ENCODE measurements around the gene TMEM204. TPM values are rescaled to one million over a fixed set of nuclear protein-coding genes. Genes with fewer than 3 reads are reported as not detected.
"Not testable (repeated sequence)": the region's sequence is repeated elsewhere in the genome, so short reads cannot be mapped to it uniquely, and the experiment has no call there.

TMEM204 gene
- total RNA-seq, 4 donors from 2014 or later: 13.7 to 26.0 (median 26.0) TPM

GRCh38 chr16:1583180-1583579 lies 49.7 kb downstream of the TMEM204 start:
- 82 to 83% methylated on average over 15 of the region's 15 CpGs for WGBS, 2 donors
- no peak for DNase-seq (ENCODE audit: low spot score in 2 of 2)
- no peak overlapping the region for H3K4me3 ChIP-seq (ENCODE audit: low read depth, poor library complexity, severe bottlenecking)
- intact Hi-C loops (cut with DNase I; ENCODE audit: low total_unique reads): no loop called here
- no peak for TF ChIP-seq CTCF (IDR thresholded peaks at IDR 0.05)
- TF ChIP-seq POLR2A (IDR thresholded peaks at IDR 0.05): no peak

- intact Hi-C loops (cut with DNase I; ENCODE audit: low total_unique reads): no loop called here
- no peak overlapping the region for H3K4me3 ChIP-seq (ENCODE audit: low read depth, poor library complexity, severe bottlenecking)
- 83 to 84% methylated on average over 8 of the region's 8 CpGs for WGBS, 2 donors
- TF ChIP-seq CTCF (IDR thresholded peaks at IDR 0.05) (no peak), POLR2A (IDR thresholded peaks at IDR 0.05) (no peak)
- DNase-seq (ENCODE audit: low spot score in 2 of 2): no peak
Observed at GRCh38 chr16:1584926-1585484, 51.5 kb downstream of the TMEM204 start.

GRCh38 chr16:1590366-1590765 lies 56.9 kb downstream of the TMEM204 start:
- TF ChIP-seq POLR2A (IDR thresholded peaks at IDR 0.05) (no peak), CTCF (IDR thresholded peaks at IDR 0.05) (no peak)
- DNase-seq (ENCODE audit: low spot score in 2 of 2): no peak
- WGBS, 2 donors: 87 to 94% methylated on average over 6 of the region's 6 CpGs
- intact Hi-C loops (cut with DNase I; ENCODE audit: low total_unique reads): no loop called here
- H3K4me3 ChIP-seq (ENCODE audit: low read depth, poor library complexity, severe bottlenecking): no peak overlapping the region

- intact Hi-C loops (cut with DNase I; ENCODE audit: low total_unique reads): no loop called here
- WGBS, 2 donors: 92 to 95% methylated on average over 23 of the region's 23 CpGs
- no peak for TF ChIP-seq CTCF (IDR thresholded peaks at IDR 0.05)
- TF ChIP-seq POLR2A (IDR thresholded peaks at IDR 0.05): no peak
- H3K4me3 ChIP-seq (ENCODE audit: low read depth, poor library complexity, severe bottlenecking): no peak overlapping the region
- no peak for DNase-seq (ENCODE audit: low spot score in 2 of 2)
Observed at GRCh38 chr16:1590930-1591705, 57.7 kb downstream of the TMEM204 start.

GRCh38 chr16:1592446-1592845 lies 59.0 kb downstream of the TMEM204 start:
- TF ChIP-seq CTCF (IDR thresholded peaks at IDR 0.05): no peak
- TF ChIP-seq POLR2A (IDR thresholded peaks at IDR 0.05): no peak
- intact Hi-C loops (cut with DNase I; ENCODE audit: low total_unique reads): no loop called here
- WGBS, 2 donors: 85 to 91% methylated on average over 16 of the region's 16 CpGs
- DNase-seq (ENCODE audit: low spot score in 2 of 2): no peak
- no peak overlapping the region for H3K4me3 ChIP-seq (ENCODE audit: low read depth, poor library complexity, severe bottlenecking)

GRCh38 chr16:1595511-1595910 lies 62.0 kb downstream of the TMEM204 start:
- H3K4me3 ChIP-seq (ENCODE audit: low read depth, poor library complexity, severe bottlenecking); intact Hi-C loops (cut with DNase I; ENCODE audit: low total_unique reads): not testable (repeated sequence)

More at GRCh38 chr16:1595511-1595910, 62.0 kb downstream of the TMEM204 start:
- 69 to 75% methylated on average over 5 of the region's 5 CpGs for WGBS, 2 donors
- not testable (repeated sequence) for DNase-seq (ENCODE audit: low spot score in 2 of 2)

Measured in lower leg skin (tissue), 4 donors.